GM23338 (cell line): ENCODE data around the gene RUVBL2. TPM values are rescaled to one million over a fixed set of nuclear protein-coding genes. Genes with fewer than 3 reads are reported as not detected.

Experiments used
- ATAC-seq: fragments of 200-7000 bp; cut with Tn5 transposase; 3 replicates; pipeline ENCODE4 v1.9.1; 2020
- DNase-seq: peaks from one replicate; pipeline ENCODE4 v3.0.0-alpha.2; 2015; ENCODE audit warnings: low spot score
- H2AFZ ChIP-seq: fragments of 200-600 bp; sonication (generic); 2 replicates; pipeline ENCODE4 v1.8.0; 2016; ENCODE audit warnings: antibody characterized with exemption, mild to moderate bottlenecking, moderate library complexity
- H3F3A ChIP-seq: fragments of 200-600 bp; sonication (generic); replicated peaks from 2 replicates; pipeline ENCODE4 v1.8.0; 2017; ENCODE audit warnings: antibody characterized with exemption, mixed run types, low read depth
- H3K27ac ChIP-seq: fragments of 200-600 bp; sonication (generic); 2 replicates; pipeline ENCODE4 v1.6.1; 2016; ENCODE audit warnings: low read depth
- H3K27me3 ChIP-seq: fragments of 200-600 bp; sonication (generic); 2 replicates; pipeline ENCODE4 v1.8.0; 2016; ENCODE audit warnings: mild to moderate bottlenecking, mixed run types, moderate library complexity; ENCODE audit not compliant: insufficient read depth
- H3K36me3 ChIP-seq: fragments of 200-600 bp; sonication (generic); 2 replicates; pipeline ENCODE4 v1.8.0; 2016; ENCODE audit warnings: mild to moderate bottlenecking; ENCODE audit not compliant: insufficient read depth
- H3K4me1 ChIP-seq: fragments of 200-600 bp; sonication (generic); 2 replicates; pipeline ENCODE4 v1.8.0; 2016; ENCODE audit warnings: mild to moderate bottlenecking, moderate library complexity; ENCODE audit not compliant: insufficient read depth
- H3K4me2 ChIP-seq: fragments of 200-600 bp; sonication (generic); 2 replicates; pipeline ENCODE4 v1.7.1; 2017; ENCODE audit warnings: mixed run types
- H3K4me3 ChIP-seq: fragments of 200-600 bp; sonication (generic); 2 replicates; pipeline ENCODE4 v1.6.1; 2016; ENCODE audit warnings: mixed run types
- H3K79me2 ChIP-seq: fragments of 200-600 bp; sonication (generic); replicated peaks from 2 replicates; pipeline ENCODE4 v1.8.0; 2017; ENCODE audit warnings: mild to moderate bottlenecking; ENCODE audit not compliant: insufficient read depth
- H3K9me2 ChIP-seq: fragments of 200-600 bp; sonication (generic); 2 replicates; pipeline ENCODE4 v1.8.0; 2017; ENCODE audit not compliant: insufficient read depth
- H4K20me1 ChIP-seq: fragments of 200-600 bp; sonication (generic); replicated peaks from 2 replicates; pipeline ENCODE4 v1.8.0; 2017; ENCODE audit warnings: mild to moderate bottlenecking; ENCODE audit not compliant: insufficient read depth
- H3K27ac Mint-ChIP-seq: 2 replicates; pipeline ENCODE4 v1.8.0; 2020; ENCODE audit warnings: inconsistent platforms, mild to moderate bottlenecking, moderate library complexity, mixed read lengths
- H3K27me3 Mint-ChIP-seq: 3 replicates; pipeline ENCODE4 v1.8.0; 2022; ENCODE audit warnings: low read depth, mild to moderate bottlenecking, moderate library complexity, mixed read lengths, inconsistent platforms; ENCODE audit not compliant: insufficient read depth, poor library complexity
- H3K36me3 Mint-ChIP-seq: 3 replicates; pipeline ENCODE4 v1.8.0; 2021; ENCODE audit warnings: low read depth, mild to moderate bottlenecking, inconsistent platforms, moderate library complexity, mixed read lengths
- H3K4me1 Mint-ChIP-seq: 3 replicates; pipeline ENCODE4 v1.8.0; 2020; ENCODE audit warnings: mild to moderate bottlenecking, inconsistent platforms, mixed read lengths
- H3K4me3 Mint-ChIP-seq: 3 replicates; pipeline ENCODE4 v1.8.0; 2021; ENCODE audit warnings: moderate library complexity, mild to moderate bottlenecking, inconsistent platforms, mixed read lengths
- H3K9me3 Mint-ChIP-seq: 3 replicates; pipeline ENCODE4 v1.8.0; 2020; ENCODE audit warnings: moderate library complexity, mild to moderate bottlenecking, inconsistent platforms, mixed read lengths
- CREB1 ChIP-seq: fragments of 250-450 bp; sonication (Bioruptor Pico); IDR thresholded peaks from 2 replicates; pipeline ENCODE4 v1.5.0; 2020; ENCODE audit warnings: low read depth, mild to moderate bottlenecking, moderate library complexity
- ETS1 ChIP-seq: IDR thresholded peaks from 2 replicates; pipeline ENCODE4 v1.6.1; 2016; ENCODE audit warnings: antibody characterized with exemption
- EZH2 ChIP-seq: fragments of 200-600 bp; sonication (generic); IDR thresholded peaks from one replicate; pipeline ENCODE4 v1.8.0; 2017; ENCODE audit warnings: antibody characterized with exemption, mild to moderate bottlenecking, low read depth; ENCODE audit not compliant: unreplicated experiment
- EZH2phosphoT487 ChIP-seq: fragments of 200-600 bp; sonication (generic); IDR thresholded peaks from one replicate; pipeline ENCODE4 v1.8.1; 2018; ENCODE audit warnings: antibody characterized with exemption; ENCODE audit not compliant: unreplicated experiment
- JUNB ChIP-seq: IDR thresholded peaks from one replicate; pipeline ENCODE4 v1.6.1; 2016; ENCODE audit warnings: antibody characterized with exemption; ENCODE audit not compliant: unreplicated experiment
- NANOG ChIP-seq: IDR thresholded peaks from 2 replicates; pipeline ENCODE4 v1.6.1; 2016; ENCODE audit warnings: antibody characterized with exemption, borderline replicate concordance
- STAT1 ChIP-seq: IDR thresholded peaks from one replicate; pipeline ENCODE4 v1.6.1; 2016; ENCODE audit warnings: antibody characterized with exemption; ENCODE audit not compliant: unreplicated experiment
- ZNF114 ChIP-seq: fragments of 250-450 bp; sonication (Bioruptor Pico); IDR thresholded peaks from 2 replicates; pipeline ENCODE4 v1.5.0; 2020; ENCODE audit warnings: mild to moderate bottlenecking, moderate library complexity
- ZNF331 ChIP-seq: fragments of 250-450 bp; sonication (Bioruptor Pico); IDR thresholded peaks from 2 replicates; pipeline ENCODE4 v1.5.0; 2020; ENCODE audit warnings: low read depth, mild to moderate bottlenecking, moderate library complexity
- polyA plus RNA-seq: library from polyadenylated mRNA; unstranded; fragments of >200 nt; fragmentation: Nextera tagmentation; extraction: Ambion mirVana; gene quantifications from 2 replicates; pipeline ENCODE4 v1.2.1, GENCODE V29; 2016
- total RNA-seq: library from RNA; depleted of rRNA; stranded (reverse); fragments of >200 nt; shearing (Covaris generic); gene quantifications from 2 replicates; pipeline ENCODE4 v1.2.3, GENCODE V29; 2014
- TF ChIP-seq, protein P1 (sequence below): IDR thresholded peaks from one replicate; pipeline ENCODE4 v1.6.1; 2018; ENCODE audit warnings: antibody characterized with exemption; ENCODE audit not compliant: unreplicated experiment
- TF ChIP-seq, protein P2 (sequence below), 2 experiments: fragments of 200-600 bp in 1 of 2; sonication (generic) in 1 of 2; conservative IDR thresholded peaks; 2 replicates each; pipeline versions ENCODE4 v1.5.1 to v1.6.1; 2016 to 2017; ENCODE audit warnings: antibody characterized with exemption in 2 of 2, low read depth in 2 of 2, mild to moderate bottlenecking in 2 of 2, moderate library complexity in 1 of 2

Gene RUVBL2
- total and polyA plus RNA-seq, 2 experiments from 2014 or later = 196 to 252 TPM

GRCh38 chr19:48953141-48953540 lies 40.5 kb upstream of the RUVBL2 start:
- Histone ChIP-seq H3K79me2 (peaks cover 29% of the 10 kb centered on the region), H3K27ac (no peak overlapping the region), H3K27me3 (no peaks in the 10 kb centered on the region), H3K36me3 (peaks cover 10% of the 10 kb centered on the region), H4K20me1 (peaks cover 13% of the 10 kb centered on the region; the same call in 1 of the 2 replicates), H3K4me1 (peaks cover 12% of the 10 kb centered on the region; the same call in 1 of the 2 replicates), H3F3A (peaks cover 17% of the 10 kb centered on the region), H2AFZ (no peak overlapping the region), H3K4me2 (no peak overlapping the region), H3K4me3 (no peak overlapping the region), H3K9me2 (no peaks in the 10 kb centered on the region)
- DNase-seq = no peak
- H3K4me3 Mint-ChIP-seq = no peak overlapping the region; the same call in 2 of the 3 replicates
- peaks cover 16% of the 10 kb centered on the region for H3K4me1 Mint-ChIP-seq
- H3K9me3 Mint-ChIP-seq = peaks cover 8% of the 10 kb centered on the region
- H3K27me3 Mint-ChIP-seq = peaks cover 19% of the 10 kb centered on the region
- H3K36me3 Mint-ChIP-seq = peaks cover 32% of the 10 kb centered on the region
- TF ChIP-seq CREB1 (CRISPR knock-in tag) = no peak
- TF ChIP-seq, protein P1, sequence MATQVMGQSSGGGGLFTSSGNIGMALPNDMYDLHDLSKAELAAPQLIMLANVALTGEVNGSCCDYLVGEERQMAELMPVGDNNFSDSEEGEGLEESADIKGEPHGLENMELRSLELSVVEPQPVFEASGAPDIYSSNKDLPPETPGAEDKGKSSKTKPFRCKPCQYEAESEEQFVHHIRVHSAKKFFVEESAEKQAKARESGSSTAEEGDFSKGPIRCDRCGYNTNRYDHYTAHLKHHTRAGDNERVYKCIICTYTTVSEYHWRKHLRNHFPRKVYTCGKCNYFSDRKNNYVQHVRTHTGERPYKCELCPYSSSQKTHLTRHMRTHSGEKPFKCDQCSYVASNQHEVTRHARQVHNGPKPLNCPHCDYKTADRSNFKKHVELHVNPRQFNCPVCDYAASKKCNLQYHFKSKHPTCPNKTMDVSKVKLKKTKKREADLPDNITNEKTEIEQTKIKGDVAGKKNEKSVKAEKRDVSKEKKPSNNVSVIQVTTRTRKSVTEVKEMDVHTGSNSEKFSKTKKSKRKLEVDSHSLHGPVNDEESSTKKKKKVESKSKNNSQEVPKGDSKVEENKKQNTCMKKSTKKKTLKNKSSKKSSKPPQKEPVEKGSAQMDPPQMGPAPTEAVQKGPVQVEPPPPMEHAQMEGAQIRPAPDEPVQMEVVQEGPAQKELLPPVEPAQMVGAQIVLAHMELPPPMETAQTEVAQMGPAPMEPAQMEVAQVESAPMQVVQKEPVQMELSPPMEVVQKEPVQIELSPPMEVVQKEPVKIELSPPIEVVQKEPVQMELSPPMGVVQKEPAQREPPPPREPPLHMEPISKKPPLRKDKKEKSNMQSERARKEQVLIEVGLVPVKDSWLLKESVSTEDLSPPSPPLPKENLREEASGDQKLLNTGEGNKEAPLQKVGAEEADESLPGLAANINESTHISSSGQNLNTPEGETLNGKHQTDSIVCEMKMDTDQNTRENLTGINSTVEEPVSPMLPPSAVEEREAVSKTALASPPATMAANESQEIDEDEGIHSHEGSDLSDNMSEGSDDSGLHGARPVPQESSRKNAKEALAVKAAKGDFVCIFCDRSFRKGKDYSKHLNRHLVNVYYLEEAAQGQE = no peak
- no peak for TF ChIP-seq ETS1
- no peak for TF ChIP-seq STAT1
- TF ChIP-seq, protein P2, sequence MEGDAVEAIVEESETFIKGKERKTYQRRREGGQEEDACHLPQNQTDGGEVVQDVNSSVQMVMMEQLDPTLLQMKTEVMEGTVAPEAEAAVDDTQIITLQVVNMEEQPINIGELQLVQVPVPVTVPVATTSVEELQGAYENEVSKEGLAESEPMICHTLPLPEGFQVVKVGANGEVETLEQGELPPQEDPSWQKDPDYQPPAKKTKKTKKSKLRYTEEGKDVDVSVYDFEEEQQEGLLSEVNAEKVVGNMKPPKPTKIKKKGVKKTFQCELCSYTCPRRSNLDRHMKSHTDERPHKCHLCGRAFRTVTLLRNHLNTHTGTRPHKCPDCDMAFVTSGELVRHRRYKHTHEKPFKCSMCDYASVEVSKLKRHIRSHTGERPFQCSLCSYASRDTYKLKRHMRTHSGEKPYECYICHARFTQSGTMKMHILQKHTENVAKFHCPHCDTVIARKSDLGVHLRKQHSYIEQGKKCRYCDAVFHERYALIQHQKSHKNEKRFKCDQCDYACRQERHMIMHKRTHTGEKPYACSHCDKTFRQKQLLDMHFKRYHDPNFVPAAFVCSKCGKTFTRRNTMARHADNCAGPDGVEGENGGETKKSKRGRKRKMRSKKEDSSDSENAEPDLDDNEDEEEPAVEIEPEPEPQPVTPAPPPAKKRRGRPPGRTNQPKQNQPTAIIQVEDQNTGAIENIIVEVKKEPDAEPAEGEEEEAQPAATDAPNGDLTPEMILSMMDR (conservative IDR thresholded peaks at IDR 0.05; ENCODE audit: low read depth in 2 of 2) = no peak
- TF ChIP-seq JUNB = no peak
- TF ChIP-seq ZNF114 (CRISPR knock-in tag) = no peak
- TF ChIP-seq EZH2phosphoT487 = no peak
- TF ChIP-seq ZNF331 = no peak
- no peak for TF ChIP-seq EZH2
- no peak for TF ChIP-seq NANOG
- H3K27ac Mint-ChIP-seq = no peak overlapping the region
- no peak for ATAC-seq
